Measurements from ENCODE around the gene SSUH2.
"Not testable (repeated sequence)": the region's sequence is repeated elsewhere in the genome, so short reads cannot be mapped to it uniquely, and the experiment has no call there.

The SSUH2 gene

DNA sequence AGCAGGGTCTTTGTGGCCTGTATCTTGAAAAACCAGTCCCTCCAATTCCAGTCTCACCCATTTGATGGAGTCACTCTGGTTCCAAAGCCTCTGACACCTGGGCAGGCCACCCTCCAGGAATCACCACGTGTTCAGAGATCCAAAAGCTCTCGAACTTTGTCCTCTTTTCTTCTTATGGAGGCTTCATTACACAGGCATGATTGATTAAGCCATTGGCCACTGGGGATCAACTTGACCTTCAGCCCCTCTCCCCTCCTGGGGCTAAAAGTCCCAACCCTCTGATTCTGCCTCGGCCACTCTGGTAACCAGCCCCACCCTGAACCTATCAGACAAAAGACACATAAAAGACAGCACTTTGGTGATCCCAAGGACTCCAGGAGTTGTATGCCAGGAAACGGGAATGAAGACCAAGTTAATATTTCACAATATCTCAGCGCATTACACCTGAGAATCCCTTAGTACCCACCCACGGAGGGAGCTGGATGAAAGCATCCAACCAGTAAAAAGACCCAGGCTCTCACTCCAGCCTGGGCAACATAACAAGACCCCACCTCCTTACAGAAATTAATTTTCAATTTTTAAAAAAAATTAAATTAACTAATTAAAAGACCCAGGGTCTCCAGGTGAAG, 23.0 kb upstream of the SSUH2 start:
- H3K36me3 Mint-ChIP-seq: no peaks in the 10 kb centered on the region
- CTCF ChIA-PET: no interaction called here
- H3K27me3 Mint-ChIP-seq: peaks cover 13% of the 10 kb centered on the region
- no peak overlapping the region for H3K4me3 Mint-ChIP-seq
- DNase-seq: no peak
- no peak overlapping the region for H3K27ac Mint-ChIP-seq
- H3K4me1 Mint-ChIP-seq: no peaks in the 10 kb centered on the region
- H3K9me3 Mint-ChIP-seq: no peaks in the 10 kb centered on the region

DNA sequence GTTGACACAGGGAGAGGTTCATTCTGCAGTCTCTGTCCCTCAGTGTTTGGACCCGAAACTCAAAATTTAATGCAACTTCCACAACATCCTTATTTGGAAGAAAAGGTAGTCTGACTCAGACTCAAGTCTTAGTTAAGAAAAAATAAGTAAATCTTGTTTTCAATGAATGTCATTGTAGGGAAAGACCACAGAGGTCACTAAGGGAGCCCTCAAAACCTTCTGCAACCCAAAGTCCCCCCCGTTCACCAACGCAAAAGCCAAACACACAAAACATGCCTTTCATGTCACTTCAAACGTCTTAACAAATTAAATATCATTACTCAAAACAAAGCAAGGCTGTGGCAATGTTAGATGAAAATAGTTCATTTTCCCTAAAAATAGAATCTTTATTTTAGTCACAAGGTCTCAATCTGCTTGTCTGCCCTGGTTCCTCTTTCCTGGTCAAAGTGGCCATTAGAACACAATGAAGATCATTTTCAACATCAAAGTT, 20.9 kb upstream of the SSUH2 start:
- Mint-ChIP-seq H3K4me1 (no peaks in the 10 kb centered on the region), H3K27ac (no peak overlapping the region), H3K4me3 (no peak overlapping the region), H3K27me3 (peaks cover 13% of the 10 kb centered on the region), H3K9me3 (no peaks in the 10 kb centered on the region), H3K36me3 (no peaks in the 10 kb centered on the region)
- no peak for DNase-seq
- CTCF ChIA-PET: no interaction called here

GRCh38 chr3:8663177-8664061, 18.8 kb upstream of the SSUH2 start:
- Mint-ChIP-seq H3K36me3 (no peaks in the 10 kb centered on the region), H3K9me3 (no peaks in the 10 kb centered on the region), H3K27ac (no peak overlapping the region), H3K27me3 (peaks cover 20% of the 10 kb centered on the region), H3K4me3 (no peak overlapping the region), H3K4me1 (no peaks in the 10 kb centered on the region)
- CTCF ChIA-PET: interaction anchor here (0.6 to 1.9 kb wide), 4 partner anchors 18 to 1913 kb away, joined by 3 to 6 read pairs (median 4); partner anchors contain the start of genes OXTR and SSUH2
- peak; percentile 61 for DNase-seq

DNA sequence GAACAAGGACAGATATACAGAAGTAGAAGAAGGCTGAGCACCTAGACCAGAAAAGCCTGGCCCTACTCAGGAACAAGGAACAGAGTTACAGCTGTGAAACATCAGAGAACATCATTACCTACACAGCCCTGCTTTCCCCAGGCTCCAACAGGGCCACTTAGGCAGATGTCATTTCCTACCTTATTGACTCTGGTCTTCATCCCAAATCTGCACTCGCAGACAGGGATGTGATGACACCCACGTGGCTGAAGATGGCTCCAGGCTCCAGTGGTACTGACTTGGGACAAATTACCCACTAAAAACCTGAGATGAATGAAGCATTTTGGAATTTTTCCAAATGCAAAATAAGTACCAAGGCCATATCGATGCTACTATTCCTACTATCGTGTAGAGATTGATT, 18.0 kb upstream of the SSUH2 start:
- H3K36me3 Mint-ChIP-seq: no peaks in the 10 kb centered on the region
- CTCF ChIA-PET: interaction anchor here (0.7 to 1.9 kb wide), 2 partner anchors 106 to 252 kb away, joined by 3 to 6 read pairs; partner anchors contain the start of gene OXTR
- H3K4me3 Mint-ChIP-seq: no peak overlapping the region
- DNase-seq: no peak
- H3K27me3 Mint-ChIP-seq: peaks cover 27% of the 10 kb centered on the region
- H3K9me3 Mint-ChIP-seq: no peaks in the 10 kb centered on the region
- no peak overlapping the region for H3K27ac Mint-ChIP-seq
- H3K4me1 Mint-ChIP-seq: no peaks in the 10 kb centered on the region

DNA sequence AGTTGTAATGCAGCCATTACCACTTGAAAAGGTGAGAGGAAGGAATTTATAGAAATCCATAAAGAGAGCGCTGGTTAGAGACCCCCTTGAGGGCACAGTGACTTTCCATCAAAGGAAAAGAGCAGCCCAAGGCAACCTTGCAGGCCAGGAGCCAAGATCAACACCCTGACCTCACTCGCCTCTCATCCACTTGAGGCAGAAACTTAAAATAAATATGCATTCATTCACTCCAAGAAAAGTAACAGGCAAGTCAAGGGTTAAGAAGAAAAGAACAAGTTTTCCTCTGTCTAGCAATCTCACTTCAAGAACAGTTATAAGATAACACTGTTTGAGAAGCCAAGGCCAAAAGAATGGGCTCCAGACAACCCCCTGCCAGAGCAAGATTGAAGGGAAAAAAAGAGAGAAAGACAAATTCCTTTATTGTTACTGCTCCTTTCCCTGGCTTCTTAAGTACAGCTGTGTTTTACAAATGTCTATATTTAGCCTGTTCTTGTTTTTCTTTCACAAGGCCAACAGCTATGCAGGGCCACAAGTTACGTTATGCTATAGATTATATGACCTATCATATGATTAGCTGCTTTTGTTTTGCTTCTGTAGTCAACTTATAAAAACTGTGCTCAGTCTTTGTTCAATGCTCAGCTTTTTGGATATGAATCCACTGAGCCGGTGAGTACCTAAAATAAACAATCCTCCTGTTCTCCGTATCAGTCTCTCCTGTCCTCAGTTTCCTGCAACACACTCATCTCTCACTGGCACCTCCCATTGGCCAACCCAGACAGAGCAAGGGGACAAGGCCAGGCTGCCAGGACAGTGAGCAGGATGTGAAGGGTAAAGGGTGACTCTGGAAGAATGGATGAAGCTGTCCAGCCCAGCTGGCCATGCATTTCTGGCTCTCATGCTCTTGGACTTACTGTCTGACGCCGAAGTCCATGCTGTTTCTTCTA, 15.8 kb upstream of the SSUH2 start:
- no peak for DNase-seq
- Mint-ChIP-seq H3K36me3 (no peaks in the 10 kb centered on the region), H3K4me3 (no peak overlapping the region), H3K4me1 (no peaks in the 10 kb centered on the region), H3K9me3 (no peaks in the 10 kb centered on the region), H3K27me3 (peaks cover 27% of the 10 kb centered on the region), H3K27ac (no peak overlapping the region)
- CTCF ChIA-PET: interaction anchor here (0.9 kb wide), 1 partner anchor 36 kb away, joined by 3 read pairs; no protein-coding TSS in a partner anchor

GRCh38 chr3:8659242-8659641, 14.6 kb upstream of the SSUH2 start:
- Mint-ChIP-seq H3K36me3 (no peaks in the 10 kb centered on the region), H3K27ac (no peak overlapping the region), H3K27me3 (peaks cover 18% of the 10 kb centered on the region), H3K9me3 (no peaks in the 10 kb centered on the region), H3K4me1 (no peaks in the 10 kb centered on the region), H3K4me3 (no peak overlapping the region)
- CTCF ChIA-PET: no interaction called here
- DNase-seq: no peak

- CTCF ChIA-PET: no interaction called here
- Mint-ChIP-seq H3K27ac (no peak overlapping the region), H3K9me3 (no peaks in the 10 kb centered on the region), H3K27me3 (peaks cover 18% of the 10 kb centered on the region), H3K4me3 (no peak overlapping the region), H3K36me3 (no peaks in the 10 kb centered on the region), H3K4me1 (no peaks in the 10 kb centered on the region)
- no peak for DNase-seq
Measured at GRCh38 chr3:8658306-8659212, 14.0 kb upstream of the SSUH2 start.

DNA sequence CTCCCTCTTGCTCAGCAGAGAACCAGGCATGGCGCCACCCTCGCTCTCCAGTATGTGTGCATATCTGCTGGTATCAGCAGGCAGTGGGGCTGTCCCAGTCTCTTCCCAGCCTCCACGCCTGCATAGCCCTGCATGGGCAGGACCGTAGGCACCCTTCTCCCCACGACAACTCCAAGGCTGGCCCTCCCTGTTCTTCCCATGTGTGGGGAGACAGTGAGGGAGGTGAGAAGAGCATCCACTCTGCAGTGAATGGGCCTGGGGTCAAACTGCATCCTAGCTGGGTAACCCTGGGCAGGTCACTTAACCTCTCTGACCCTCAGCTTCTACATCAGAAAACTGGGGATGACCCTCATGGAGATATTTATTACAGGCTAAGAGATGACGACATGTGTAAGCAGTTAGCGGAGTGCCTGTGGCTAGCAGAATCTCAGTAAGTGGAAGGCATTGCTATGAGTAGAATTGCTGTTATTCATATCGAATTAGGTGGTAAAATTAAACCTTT, 13.3 kb upstream of the SSUH2 start:
- Mint-ChIP-seq H3K9me3 (no peaks in the 10 kb centered on the region), H3K27me3 (peaks cover 18% of the 10 kb centered on the region), H3K36me3 (no peaks in the 10 kb centered on the region), H3K4me3 (no peak overlapping the region), H3K4me1 (no peaks in the 10 kb centered on the region), H3K27ac (no peak overlapping the region)
- CTCF ChIA-PET: no interaction called here
- no peak for DNase-seq

DNA sequence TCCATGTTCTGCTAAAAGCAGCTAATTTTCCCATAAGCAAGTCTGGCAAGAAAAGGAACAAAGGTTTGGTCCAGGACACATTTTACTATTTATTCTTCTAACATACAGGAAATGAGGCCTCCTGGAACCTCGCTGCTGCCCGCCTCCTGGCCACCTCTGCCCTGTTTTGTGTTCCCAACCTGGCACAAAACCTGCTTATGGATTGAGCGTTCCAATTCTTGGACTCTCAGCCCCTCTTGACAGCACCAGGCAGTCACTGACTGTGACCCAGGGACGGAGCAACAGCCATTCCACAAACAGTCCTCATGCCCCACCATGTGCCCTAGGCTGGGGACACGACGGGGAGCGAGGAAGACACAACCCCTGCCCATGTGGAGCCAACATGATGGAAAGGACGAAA, 11.6 kb upstream of the SSUH2 start:
- no peaks in the 10 kb centered on the region for H3K9me3 Mint-ChIP-seq
- peaks cover 22% of the 10 kb centered on the region for H3K27me3 Mint-ChIP-seq
- H3K27ac Mint-ChIP-seq: no peak overlapping the region
- no peaks in the 10 kb centered on the region for H3K4me1 Mint-ChIP-seq
- CTCF ChIA-PET: no interaction called here
- no peak overlapping the region for H3K4me3 Mint-ChIP-seq
- no peaks in the 10 kb centered on the region for H3K36me3 Mint-ChIP-seq
- DNase-seq: no peak

GRCh38 chr3:8655387-8655835, 10.8 kb upstream of the SSUH2 start:
- no peak overlapping the region for H3K4me3 Mint-ChIP-seq
- H3K27me3 Mint-ChIP-seq: peaks cover 25% of the 10 kb centered on the region
- H3K9me3 Mint-ChIP-seq: no peaks in the 10 kb centered on the region
- H3K27ac Mint-ChIP-seq: no peak overlapping the region
- no peaks in the 10 kb centered on the region for H3K4me1 Mint-ChIP-seq
- CTCF ChIA-PET: interaction anchor here (0.7 kb wide), 1 partner anchor 204 kb away, joined by 3 read pairs; no protein-coding TSS in a partner anchor
- DNase-seq: no peak
- H3K36me3 Mint-ChIP-seq: no peaks in the 10 kb centered on the region

GRCh38 chr3:8654572-8655329, 10.2 kb upstream of the SSUH2 start:
- H3K9me3 Mint-ChIP-seq, H3K4me3 Mint-ChIP-seq, DNase-seq, H3K4me1 Mint-ChIP-seq, H3K36me3 Mint-ChIP-seq, CTCF ChIA-PET, H3K27ac Mint-ChIP-seq: not testable (repeated sequence)
- H3K27me3 Mint-ChIP-seq: peaks cover 25% of the 10 kb centered on the region

DNA sequence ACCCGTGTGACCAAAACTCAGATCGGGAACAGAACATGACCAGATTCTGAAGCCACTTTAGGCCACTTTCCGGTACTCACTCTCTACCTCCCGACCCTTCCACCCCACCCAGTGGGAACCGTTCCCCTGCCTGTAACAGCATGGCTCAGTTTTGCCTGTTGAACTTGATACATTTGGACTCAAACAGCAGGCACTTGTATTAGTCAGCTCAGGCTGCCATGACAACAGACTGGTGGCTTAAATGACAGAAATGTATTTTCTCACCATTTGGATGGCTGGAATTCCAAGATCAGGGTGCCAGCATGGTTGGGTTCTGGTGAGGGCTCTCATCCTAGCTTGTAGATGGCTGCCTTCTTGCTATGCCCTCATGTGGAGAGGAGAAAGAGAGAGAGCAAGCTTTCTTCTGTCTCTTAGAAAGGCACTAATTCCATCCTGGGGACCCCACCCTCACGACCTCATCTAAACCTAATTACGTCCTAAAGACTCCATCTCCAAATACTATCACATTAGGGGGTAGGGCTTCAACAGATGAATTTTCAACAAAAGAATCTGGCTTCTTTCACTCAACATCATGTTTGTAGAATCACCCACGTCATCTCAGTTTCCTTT, 9.3 kb upstream of the SSUH2 start:
- Mint-ChIP-seq H3K4me1 (no peaks in the 10 kb centered on the region), H3K9me3 (no peaks in the 10 kb centered on the region), H3K4me3 (no peak overlapping the region), H3K36me3 (no peaks in the 10 kb centered on the region), H3K27me3 (peaks cover 20% of the 10 kb centered on the region), H3K27ac (no peak overlapping the region)
- CTCF ChIA-PET: no interaction called here
- DNase-seq: no peak

All from activated naive CD4-positive, alpha-beta T cell treated with anti-CD3 and anti-CD28 coated beads, Interleukin-2, amount 10 ng/mL, durations not matched to agents 7 days and 5 days (primary cell).